Lower lobe of right lung (tissue), 2 donors: ENCODE data around the gene IFT122. TPM values are rescaled to one million over a fixed set of nuclear protein-coding genes. Genes with fewer than 3 reads are reported as not detected.

ENCODE experiments used
- ATAC-seq, 2 donors: fragments of 200-7000 bp; cut with Tn5 transposase; one replicate each; pipeline ENCODE4 v1.9.1; 2020 to 2022; ENCODE audit warnings: mild to moderate bottlenecking in 2 of 2, moderate library complexity in 2 of 2
- DNase-seq: peaks from one replicate; pipeline ENCODE4 v3.0.0-alpha.2; 2020
- H3K27ac ChIP-seq: fragments of 200-600 bp; one replicate; pipeline ENCODE4 v1.8.0; 2022
- H3K27me3 ChIP-seq: fragments of 200-600 bp; one replicate; pipeline ENCODE4 v1.8.0; 2022; ENCODE audit warnings: low read depth
- H3K36me3 ChIP-seq: fragments of 200-600 bp; one replicate; pipeline ENCODE4 v1.8.0; 2022; ENCODE audit warnings: mild to moderate bottlenecking
- H3K4me1 ChIP-seq: fragments of 200-600 bp; one replicate; pipeline ENCODE4 v1.8.0; 2022
- H3K4me3 ChIP-seq: fragments of 200-600 bp; one replicate; pipeline ENCODE4 v1.8.0; 2022; ENCODE audit warnings: mild to moderate bottlenecking
- H3K9me3 ChIP-seq: fragments of 200-600 bp; one replicate; pipeline ENCODE4 v1.8.0; 2022
- intact Hi-C: fragments of 100-400 bp; cut with DNase I; formaldehyde crosslinking; loops from one replicate; pipeline ENCODE4 v1.11.0; 2022
- total RNA-seq: library from RNA; stranded (reverse); fragmentation: NEBNext Ultra II Directional; extraction: Animal tissue kit (Norgen Biotek cat#: 25700); gene quantifications from one replicate; pipeline ENCODE4 v1.2.1, GENCODE V29; 2021
- TF ChIP-seq, protein P1 (sequence below): fragments of 200-600 bp; IDR thresholded peaks from one replicate; pipeline ENCODE4 v1.8.0; 2022; ENCODE audit warnings: antibody characterized with exemption, mild to moderate bottlenecking
- donor health status: DM: no; HTN: yes; CAD: no; lungs with severe emphysema.

IFT122 gene
- total RNA-seq, 1 donor from 2014 or later = 29.9 TPM

DNA sequence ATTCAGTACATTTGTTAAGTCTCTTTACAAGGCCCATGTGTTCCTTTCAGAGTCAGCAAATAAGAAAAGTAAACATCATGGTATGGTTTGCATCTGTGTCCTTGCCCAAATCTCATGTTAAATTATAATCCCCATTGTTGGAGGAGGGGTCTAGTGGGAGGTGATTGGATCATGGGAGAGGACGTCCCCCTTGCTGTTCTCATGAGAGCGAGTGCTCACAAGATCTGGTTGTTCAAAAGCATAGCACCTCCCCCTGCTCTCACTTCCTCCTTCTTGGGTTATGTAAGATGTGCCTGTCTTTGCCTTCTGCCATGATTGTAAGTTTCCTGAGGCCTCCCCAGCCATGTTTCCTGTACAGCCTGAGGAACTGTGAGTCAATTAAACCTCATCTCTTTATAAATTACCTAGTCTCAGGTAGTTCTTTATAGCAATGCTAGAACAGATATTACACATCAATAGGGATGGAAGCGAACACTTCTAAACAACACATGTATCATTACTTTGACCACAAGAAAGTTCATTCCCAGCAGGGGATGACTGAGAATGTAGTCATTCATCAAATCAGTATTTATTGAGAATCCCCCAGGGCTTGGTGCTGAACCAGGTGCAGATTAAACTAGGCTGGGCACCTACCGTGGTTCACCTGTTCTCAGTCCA, 15.7 kb upstream of the IFT122 start:
- ATAC-seq (peak; percentile 34 to 51), DNase-seq (no peak)
- Histone ChIP-seq H3K9me3 (no peaks in the 10 kb centered on the region), H3K27me3 (no peaks in the 10 kb centered on the region), H3K4me1 (peaks cover 17% of the 10 kb centered on the region), H3K27ac (no peak overlapping the region), H3K4me3 (no peak overlapping the region), H3K36me3 (no peaks in the 10 kb centered on the region)
- TF ChIP-seq, protein P1, sequence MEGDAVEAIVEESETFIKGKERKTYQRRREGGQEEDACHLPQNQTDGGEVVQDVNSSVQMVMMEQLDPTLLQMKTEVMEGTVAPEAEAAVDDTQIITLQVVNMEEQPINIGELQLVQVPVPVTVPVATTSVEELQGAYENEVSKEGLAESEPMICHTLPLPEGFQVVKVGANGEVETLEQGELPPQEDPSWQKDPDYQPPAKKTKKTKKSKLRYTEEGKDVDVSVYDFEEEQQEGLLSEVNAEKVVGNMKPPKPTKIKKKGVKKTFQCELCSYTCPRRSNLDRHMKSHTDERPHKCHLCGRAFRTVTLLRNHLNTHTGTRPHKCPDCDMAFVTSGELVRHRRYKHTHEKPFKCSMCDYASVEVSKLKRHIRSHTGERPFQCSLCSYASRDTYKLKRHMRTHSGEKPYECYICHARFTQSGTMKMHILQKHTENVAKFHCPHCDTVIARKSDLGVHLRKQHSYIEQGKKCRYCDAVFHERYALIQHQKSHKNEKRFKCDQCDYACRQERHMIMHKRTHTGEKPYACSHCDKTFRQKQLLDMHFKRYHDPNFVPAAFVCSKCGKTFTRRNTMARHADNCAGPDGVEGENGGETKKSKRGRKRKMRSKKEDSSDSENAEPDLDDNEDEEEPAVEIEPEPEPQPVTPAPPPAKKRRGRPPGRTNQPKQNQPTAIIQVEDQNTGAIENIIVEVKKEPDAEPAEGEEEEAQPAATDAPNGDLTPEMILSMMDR = no peak
- intact Hi-C loops = no loop called here

GRCh38 chr3:129425213-129425612, 14.8 kb upstream of the IFT122 start:
- Histone ChIP-seq H3K4me1 (peaks cover 17% of the 10 kb centered on the region), H3K36me3 (peaks cover 8% of the 10 kb centered on the region), H3K27ac (no peak overlapping the region), H3K9me3 (no peaks in the 10 kb centered on the region), H3K27me3 (no peaks in the 10 kb centered on the region), H3K4me3 (no peak overlapping the region)
- no peak for ATAC-seq
- intact Hi-C loops = no loop called here
- TF ChIP-seq, protein P1 = no peak
- no peak for DNase-seq

GRCh38 chr3:129425619-129426018, 14.4 kb upstream of the IFT122 start:
- TF ChIP-seq, protein P1 = no peak
- intact Hi-C loops = no loop called here
- no peak overlapping the region for H3K4me3 ChIP-seq
- ATAC-seq (no peak), DNase-seq (no peak)
- peaks cover 12% of the 10 kb centered on the region for H3K36me3 ChIP-seq
- H3K27me3 ChIP-seq = no peaks in the 10 kb centered on the region
- peaks cover 17% of the 10 kb centered on the region for H3K4me1 ChIP-seq
- H3K9me3 ChIP-seq = no peaks in the 10 kb centered on the region
- H3K27ac ChIP-seq = no peak overlapping the region

DNA sequence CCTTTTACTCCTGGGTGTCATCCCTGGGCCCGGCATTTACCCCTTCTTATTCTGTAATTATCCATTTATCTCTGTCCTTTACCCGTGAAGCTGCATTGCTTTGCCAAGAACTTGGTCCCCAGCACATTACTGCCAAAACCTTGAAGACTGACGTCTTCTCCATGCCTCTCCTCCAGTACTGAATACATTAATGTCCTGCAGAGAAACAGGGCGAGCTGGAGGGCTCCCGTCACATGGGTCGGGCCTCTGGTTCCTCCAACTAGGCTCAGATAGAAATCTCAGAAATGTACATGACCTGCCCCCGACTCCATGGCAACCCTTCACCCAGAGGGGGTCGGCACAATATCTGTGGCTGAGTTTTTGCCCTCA, 12.0 kb upstream of the IFT122 start:
- ATAC-seq = no peak
- TF ChIP-seq, protein P1 = no peak
- no peak overlapping the region for H3K27ac ChIP-seq

GRCh38 chr3:129428376-129429079, 11.5 kb upstream of the IFT122 start, which contains the start of gene EFCAB12:
Gene EFCAB12, minus strand, starts transcription at chr3:129428636. Its CDS starts 148 bp downstream, at chr3:129428488.
- DNase-seq = peak; percentile 97
- TF ChIP-seq, protein P1 = no peak
- Histone ChIP-seq H3K4me3 (peak within 1 kb of the TSS; percentile 67), H3K27ac (peak within 1 kb of the TSS; percentile 54), H3K4me1 (peaks cover 17% of the 10 kb centered on the region), H3K36me3 (peaks cover 41% of the 10 kb centered on the region), H3K9me3 (no peaks in the 10 kb centered on the region), H3K27me3 (no peaks in the 10 kb centered on the region)
- intact Hi-C loops = no loop called here
- ATAC-seq = peak; percentile 97 to 98

More for the DNA sequence above, 12.0 kb upstream of the IFT122 start:
- H3K27me3 ChIP-seq = no peaks in the 10 kb centered on the region
- H3K4me1 ChIP-seq = peaks cover 17% of the 10 kb centered on the region
- H3K9me3 ChIP-seq = no peaks in the 10 kb centered on the region
- H3K4me3 ChIP-seq = peak overlapping the region; percentile 67
- no peak for DNase-seq
- intact Hi-C loops = no loop called here
- peaks cover 36% of the 10 kb centered on the region for H3K36me3 ChIP-seq
